ENCODE data around the gene CDK15.
"Not testable (repeated sequence)": the region's sequence is repeated elsewhere in the genome, so short reads cannot be mapped to it uniquely, and the experiment has no call there.

DNA sequence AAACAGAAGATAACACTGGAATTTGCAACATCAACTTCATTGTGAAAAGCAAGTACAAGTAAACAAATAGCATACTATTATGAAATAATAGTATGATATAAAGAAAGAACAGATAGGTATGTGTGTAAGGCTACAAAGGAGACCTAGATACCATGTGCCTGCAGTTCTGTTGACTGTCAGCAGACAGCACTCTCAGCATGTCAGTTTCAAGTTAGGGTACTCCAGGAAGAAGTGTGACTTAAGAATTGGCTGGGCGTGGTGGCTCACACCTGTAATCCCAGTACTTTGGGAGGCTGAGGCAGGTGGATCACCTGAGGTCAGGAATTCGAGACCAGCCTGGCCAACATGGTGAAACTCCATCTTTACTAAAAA, 7.4 kb upstream of the CDK15 start:
- not testable (repeated sequence) for TF ChIP-seq EZH2 (IDR thresholded peaks at IDR 0.05); POLR2AphosphoS5 (IDR thresholded peaks at IDR 0.05; ENCODE audit: borderline replicate concordance, low read depth, low read length)
